DMS153 (cell line): ENCODE measurements around the gene XIAP.

Experiments used
- DNase-seq: peaks from one replicate; lab custom pipeline; 2025; lab: John Stamatoyannopoulos, UW

Gene XIAP

GRCh38 chrX:123961268-123962005 lies 101.6 kb downstream of the XIAP start, which contains the start of gene STAG2:
TSS of gene STAG2 (plus strand) at chrX:123961706. CDS start at chrX:124022628, 60,922 bp downstream.
- peak; percentile 85 for DNase-seq

DNA sequence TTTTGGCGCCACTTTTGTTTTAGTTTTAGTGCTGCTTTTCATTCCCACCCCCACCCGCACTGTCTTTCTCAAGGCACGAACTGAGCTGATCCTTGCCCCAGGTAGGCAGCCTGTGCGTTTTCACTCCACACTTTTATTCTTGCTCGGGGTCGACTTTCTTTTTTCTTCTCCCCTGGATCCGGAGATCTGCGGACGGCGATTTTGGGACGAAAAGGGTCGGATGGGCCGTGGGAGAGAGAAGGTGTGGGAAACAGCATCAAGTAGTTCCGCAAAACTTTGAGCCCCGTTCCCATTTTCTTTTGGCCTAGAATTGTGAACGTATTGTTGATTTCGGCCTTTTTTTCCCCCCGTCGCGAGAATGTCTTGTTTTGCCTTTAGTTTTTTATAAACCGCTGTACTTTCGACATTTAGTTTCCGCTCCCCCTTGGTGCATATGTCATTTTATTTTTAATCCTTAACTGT lies 102.2 kb downstream of the XIAP start:
- DNase-seq, result no peak

- peak; percentile 95 for DNase-seq
These were observed 103.0 kb downstream of the XIAP start for GRCh38 chrX:123962794-123963373.
